Gastroesophageal sphincter (tissue), 3 donors: Measurements from ENCODE around the gene CLDN3.

Source experiments
- EP300 ChIP-seq: sonication (generic); formaldehyde crosslinking; IDR thresholded peaks from one replicate; pipeline ENCODE4 v1.6.1; 2017; ENCODE audit warnings: antibody characterized with exemption, mild to moderate bottlenecking
- POLR2A ChIP-seq, 2 donors: fragments of 450-650 bp; IDR thresholded peaks; one replicate each; pipeline ENCODE4 v1.6.1; 2017; ENCODE audit warnings: antibody characterized with exemption in 2 of 2, mild to moderate bottlenecking in 2 of 2, moderate library complexity in 1 of 2
- POLR2AphosphoS5 ChIP-seq: sonication (generic); formaldehyde crosslinking; IDR thresholded peaks from one replicate; pipeline ENCODE4 v1.6.1; 2017; ENCODE audit warnings: antibody characterized with exemption
- TF ChIP-seq, protein P1 (sequence below), 4 experiments: fragments of 200-600 bp in 2 of 4; fragments of 450-650 bp in 2 of 4; sonication (generic) in 1 of 4; IDR thresholded peaks; one replicate each; pipeline ENCODE4 v1.5.1; 2017 to 2019; ENCODE audit warnings: antibody characterized with exemption in 4 of 4, mild to moderate bottlenecking in 2 of 4, moderate library complexity in 2 of 4

DNA sequence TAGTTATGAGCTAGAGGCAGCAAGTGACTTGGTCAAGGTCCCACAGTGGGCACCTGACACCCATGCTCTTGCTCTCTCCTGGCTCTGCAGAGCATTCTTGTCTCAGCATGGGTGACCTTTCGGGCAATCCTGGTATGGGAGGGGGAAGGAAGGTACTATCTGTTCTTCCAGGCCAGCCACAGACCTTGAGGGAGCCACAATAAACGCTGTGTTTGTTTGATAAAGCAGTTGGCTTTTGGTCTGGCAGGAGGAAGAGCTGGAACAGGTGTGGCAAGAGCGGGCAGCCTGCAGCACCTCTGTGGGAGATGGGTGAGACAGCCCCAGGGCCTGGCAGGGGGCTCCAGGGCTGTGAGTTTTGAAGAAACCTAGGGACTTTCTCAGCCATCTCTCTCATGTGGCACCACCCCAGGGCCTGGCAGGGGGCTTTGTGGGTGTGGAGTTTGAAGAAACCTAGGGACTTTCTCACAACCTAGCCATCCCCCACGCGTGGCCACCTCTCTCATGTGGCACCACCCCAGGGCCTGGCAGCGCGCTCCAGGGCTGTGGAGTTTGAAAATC lies 11.4 kb downstream of the CLDN3 start:
- TF ChIP-seq POLR2AphosphoS5 (no peak), EP300 (no peak), POLR2A (IDR thresholded peaks at IDR 0.05) (no peak)
- TF ChIP-seq, protein P1, sequence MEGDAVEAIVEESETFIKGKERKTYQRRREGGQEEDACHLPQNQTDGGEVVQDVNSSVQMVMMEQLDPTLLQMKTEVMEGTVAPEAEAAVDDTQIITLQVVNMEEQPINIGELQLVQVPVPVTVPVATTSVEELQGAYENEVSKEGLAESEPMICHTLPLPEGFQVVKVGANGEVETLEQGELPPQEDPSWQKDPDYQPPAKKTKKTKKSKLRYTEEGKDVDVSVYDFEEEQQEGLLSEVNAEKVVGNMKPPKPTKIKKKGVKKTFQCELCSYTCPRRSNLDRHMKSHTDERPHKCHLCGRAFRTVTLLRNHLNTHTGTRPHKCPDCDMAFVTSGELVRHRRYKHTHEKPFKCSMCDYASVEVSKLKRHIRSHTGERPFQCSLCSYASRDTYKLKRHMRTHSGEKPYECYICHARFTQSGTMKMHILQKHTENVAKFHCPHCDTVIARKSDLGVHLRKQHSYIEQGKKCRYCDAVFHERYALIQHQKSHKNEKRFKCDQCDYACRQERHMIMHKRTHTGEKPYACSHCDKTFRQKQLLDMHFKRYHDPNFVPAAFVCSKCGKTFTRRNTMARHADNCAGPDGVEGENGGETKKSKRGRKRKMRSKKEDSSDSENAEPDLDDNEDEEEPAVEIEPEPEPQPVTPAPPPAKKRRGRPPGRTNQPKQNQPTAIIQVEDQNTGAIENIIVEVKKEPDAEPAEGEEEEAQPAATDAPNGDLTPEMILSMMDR (IDR thresholded peaks at IDR 0.05): no peak
